HepG2 (cell line): ENCODE results near the gene PSMC4. TPM values are rescaled to one million over a fixed set of nuclear protein-coding genes. Genes with fewer than 3 reads are reported as not detected.
A peak's percentile ranks its signal among the peaks of the same experiment; 100 is the strongest.

Experiments
- DR1 ChIP-seq: sonication (generic); formaldehyde crosslinking; IDR thresholded peaks from 2 replicates; pipeline ENCODE4 v1.8.0; 2021; ENCODE audit warnings: mild to moderate bottlenecking, missing genetic modification reagents, inconsistent platforms
- HMGXB3 ChIP-seq: sonication (generic); formaldehyde crosslinking; IDR thresholded peaks from 2 replicates; pipeline ENCODE4 v1.4.0; 2020; ENCODE audit warnings: missing genetic modification reagents, borderline replicate concordance
- KDM3A ChIP-seq: IDR thresholded peaks from 2 replicates; pipeline ENCODE4 v1.6.1; 2018; ENCODE audit warnings: low read depth, missing compliant biosample characterization
- MAX ChIP-seq: IDR thresholded peaks from 2 replicates; pipeline ENCODE4 v1.6.1; 2012; ENCODE audit warnings: inconsistent platforms
- MBNL3 ChIP-seq: fragments of 250-450 bp; sonication (Bioruptor Pico); conservative IDR thresholded peaks from 2 replicates; pipeline ENCODE4 v1.8.0; 2022; ENCODE audit warnings: mild to moderate bottlenecking, inconsistent platforms
- NCOA1 ChIP-seq: sonication (generic); formaldehyde crosslinking; IDR thresholded peaks from 2 replicates; pipeline ENCODE4 v1.9.0; 2021; ENCODE audit warnings: missing genetic modification reagents
- NFIB ChIP-seq: sonication (generic); formaldehyde crosslinking; IDR thresholded peaks from 2 replicates; pipeline ENCODE4 v1.9.0; 2021; ENCODE audit warnings: missing genetic modification reagents, mild to moderate bottlenecking, borderline replicate concordance
- ONECUT2 ChIP-seq: sonication (generic); formaldehyde crosslinking; IDR thresholded peaks from 2 replicates; pipeline ENCODE4 v1.4.0; 2020; ENCODE audit warnings: missing genetic modification reagents
- PCBP2 ChIP-seq: fragments of 200-400 bp; formaldehyde crosslinking; optimal IDR thresholded peaks from 2 replicates; pipeline ENCODE3; 2018; ENCODE audit warnings: low read length, low read depth; ENCODE audit not compliant: poor library complexity, severe bottlenecking
- REPIN1 ChIP-seq: sonication (generic); formaldehyde crosslinking; IDR thresholded peaks from 2 replicates; pipeline ENCODE4 v1.8.0; 2022; ENCODE audit warnings: missing genetic modification reagents, low read depth, mild to moderate bottlenecking, borderline replicate concordance
- RFX3 ChIP-seq: IDR thresholded peaks from 2 replicates; pipeline ENCODE4 v1.6.1; 2016; ENCODE audit warnings: missing biosample characterization, missing genetic modification reagents
- YEATS4 ChIP-seq: sonication (generic); formaldehyde crosslinking; IDR thresholded peaks from 2 replicates; pipeline ENCODE4 v1.4.0; 2020; ENCODE audit warnings: missing genetic modification reagents, borderline replicate concordance
- ZBTB42 ChIP-seq: sonication (generic); formaldehyde crosslinking; IDR thresholded peaks from 2 replicates; pipeline ENCODE4 v1.5.0; 2020; ENCODE audit warnings: mild to moderate bottlenecking, missing genetic modification reagents
- ZFP91 ChIP-seq: sonication (generic); formaldehyde crosslinking; IDR thresholded peaks from 2 replicates; pipeline ENCODE4 v1.9.0; 2022; ENCODE audit warnings: missing genetic modification reagents, mild to moderate bottlenecking, borderline replicate concordance
- ZNF230 ChIP-seq: sonication (generic); formaldehyde crosslinking; IDR thresholded peaks from 2 replicates; pipeline ENCODE4 v1.4.0; 2020; ENCODE audit warnings: mild to moderate bottlenecking, missing genetic modification reagents
- ZNF280D ChIP-seq: sonication (generic); formaldehyde crosslinking; IDR thresholded peaks from 2 replicates; pipeline ENCODE4 v1.5.1; 2020; ENCODE audit warnings: mild to moderate bottlenecking, missing genetic modification reagents
- ZNF317 ChIP-seq: sonication (generic); formaldehyde crosslinking; IDR thresholded peaks from 2 replicates; pipeline ENCODE4 v1.5.0; 2020; ENCODE audit warnings: mild to moderate bottlenecking, missing genetic modification reagents
- ZNF337 ChIP-seq: sonication (generic); formaldehyde crosslinking; IDR thresholded peaks from 2 replicates; pipeline ENCODE4 v1.5.1; 2020; ENCODE audit warnings: missing genetic modification reagents, low read depth, mild to moderate bottlenecking, borderline replicate concordance
- ZNF567 ChIP-seq: sonication (generic); formaldehyde crosslinking; IDR thresholded peaks from 2 replicates; pipeline ENCODE4 v1.8.1; 2023; ENCODE audit warnings: mild to moderate bottlenecking, missing genetic modification reagents, borderline replicate concordance
- ZNF615 ChIP-seq: sonication (generic); formaldehyde crosslinking; IDR thresholded peaks from 2 replicates; pipeline ENCODE4 v1.5.0; 2020; ENCODE audit warnings: mild to moderate bottlenecking, missing genetic modification reagents, borderline replicate concordance
- ZNF878 ChIP-seq: sonication (generic); formaldehyde crosslinking; IDR thresholded peaks from 2 replicates; pipeline ENCODE4 v1.8.1; 2023; ENCODE audit warnings: mild to moderate bottlenecking, missing genetic modification reagents, moderate library complexity
- polyA plus RNA-seq, 8 experiments: library from polyadenylated mRNA; depleted of rRNA in 3 of 8; stranded (reverse) in 7 of 8; unstranded in 1 of 8; fragments of >200 nt; fragmentation: Illumina TruSeq in 4 of 8; extraction: Trizol in 4 of 8; gene quantifications; 2 replicates each; pipeline versions ENCODE4 v1.2.1 to v1.2.3, GENCODE V29; 2011 to 2016; ENCODE audit warnings: low read depth in 4 of 8, missing spikeins in 1 of 8, mixed read lengths in 1 of 8; ENCODE audit not compliant: insufficient read depth in 1 of 8
- total RNA-seq, 5 experiments: library from RNA; depleted of rRNA; stranded (reverse); fragments of >200 nt; fragmentation: Illumina TruSeq; extraction: Trizol; gene quantifications; 2 replicates each; pipeline ENCODE4 v1.2.3, GENCODE V29; 2016; ENCODE audit warnings: low read depth in 1 of 5

PSMC4 gene
- total and polyA plus RNA-seq, 2 of the 13 experiments (the other 11 are each of a cell fraction or from before 2014, with no cell fraction given) = 49.9 to 160 TPM

- TF ChIP-seq REPIN1 (CRISPR knock-in tag) (peak; percentile 78; the same call in 1 of the 2 replicates), MBNL3 (CRISPR knock-in tag) (no peak), ZBTB42 (peak; percentile 63; the same call in 1 of the 2 replicates), HMGXB3 (CRISPR knock-in tag) (peak; percentile 79), NFIB (CRISPR knock-in tag) (no peak), DR1 (no peak), YEATS4 (peak; percentile 91; the same call in 1 of the 2 replicates), ZNF567 (CRISPR knock-in tag) (peak; percentile 97), NCOA1 (no peak), RFX3 (CRISPR knock-in tag) (no peak), ZNF337 (CRISPR knock-in tag) (no peak), ONECUT2 (CRISPR knock-in tag) (no peak), ZNF317 (CRISPR knock-in tag) (peak; percentile 84), ZNF615 (CRISPR knock-in tag) (no peak), ZNF230 (CRISPR knock-in tag) (0 out of 2 replicates have a peak, but pooled peaks have one; percentile 43), ZNF280D (CRISPR knock-in tag) (no peak), ZFP91 (CRISPR knock-in tag) (peak; percentile 96), MAX (peak; percentile 94), KDM3A (CRISPR knock-in tag) (peak; percentile 93), ZNF878 (CRISPR knock-in tag) (no peak), PCBP2 (no peak)
These were observed at the start of gene PSMC4 (continued) for GRCh38 chr19:39970675-39971379.
